Duodenal mucosa (tissue), 2 donors: ENCODE data around the gene RIC8B.

Source experiments
- H3K27ac ChIP-seq: one replicate; pipeline ENCODE4 v1.7.0; 2013; ENCODE audit warnings: low read depth, low read length
- H3K27me3 ChIP-seq, 2 donors: one replicate each; pipeline ENCODE4 v1.7.0; 2013; ENCODE audit warnings: low read length in 2 of 2, control low read depth in 1 of 2; ENCODE audit not compliant: insufficient read depth in 2 of 2, control insufficient read depth in 1 of 2
- H3K36me3 ChIP-seq, 2 donors: one replicate each; pipeline ENCODE4 v1.7.0; 2013; ENCODE audit warnings: low read length in 2 of 2, control low read depth in 1 of 2; ENCODE audit not compliant: insufficient read depth in 2 of 2, control insufficient read depth in 1 of 2
- H3K4me1 ChIP-seq, 2 donors: one replicate each; pipeline ENCODE4 v1.7.0; 2013; ENCODE audit warnings: low read length in 2 of 2, control low read depth in 1 of 2; ENCODE audit not compliant: insufficient read depth in 2 of 2, control insufficient read depth in 1 of 2
- H3K4me3 ChIP-seq, 2 donors: one replicate each; pipeline ENCODE4 v1.7.0; 2013; ENCODE audit warnings: low read length in 2 of 2, low read depth in 1 of 2
- H3K9ac ChIP-seq, 2 donors: one replicate each; pipeline ENCODE4 v1.7.0; 2013; ENCODE audit warnings: low read length in 2 of 2, low read depth in 1 of 2
- H3K9me3 ChIP-seq, 2 donors: one replicate each; pipeline ENCODE4 v1.7.0; 2013; ENCODE audit warnings: low read length in 2 of 2, control low read depth in 1 of 2; ENCODE audit not compliant: control insufficient read depth in 1 of 2

The RIC8B gene

GRCh38 chr12:106758349-106759110 lies 16.0 kb upstream of the RIC8B start:
- Histone ChIP-seq H3K9ac (no peak overlapping the region), H3K4me1 (peaks cover 21 to 30% of the 10 kb centered on the region in 2 donors), H3K27me3 (no peaks in the 10 kb centered on the region), H3K9me3 (no peaks in the 10 kb centered on the region), H3K4me3 (no peak overlapping the region), H3K27ac (no peak overlapping the region), H3K36me3 (no peaks in the 10 kb centered on the region)

- Histone ChIP-seq H3K9me3 (no peaks in the 10 kb centered on the region), H3K36me3 (no peaks in the 10 kb centered on the region), H3K4me3 (no peak overlapping the region), H3K27ac (no peak overlapping the region), H3K4me1 (peaks cover 21 to 23% of the 10 kb centered on the region in 2 donors), H3K27me3 (no peaks in the 10 kb centered on the region), H3K9ac (peak overlapping the region in 1 of 2 donors; percentile 4)
These were observed 14.8 kb upstream of the RIC8B start for GRCh38 chr12:106759526-106760183.

- Histone ChIP-seq H3K27me3 (no peaks in the 10 kb centered on the region), H3K9ac (peak overlapping the region in 1 of 2 donors; percentile 4), H3K27ac (no peak overlapping the region), H3K36me3 (no peaks in the 10 kb centered on the region), H3K9me3 (no peaks in the 10 kb centered on the region), H3K4me3 (no peak overlapping the region), H3K4me1 (peaks cover 21 to 23% of the 10 kb centered on the region in 2 donors)
These were observed 14.3 kb upstream of the RIC8B start for GRCh38 chr12:106760184-106760531.

- H3K4me3 ChIP-seq = no peak overlapping the region
- no peak overlapping the region for H3K27ac ChIP-seq
- no peaks in the 10 kb centered on the region for H3K36me3 ChIP-seq
- no peaks in the 10 kb centered on the region for H3K9me3 ChIP-seq
- H3K9ac ChIP-seq = no peak overlapping the region
- peaks cover 7 to 10% of the 10 kb centered on the region in 2 donors for H3K4me1 ChIP-seq
- H3K27me3 ChIP-seq = peaks cover 0 to 4% of the 10 kb centered on the region in 2 donors
These were observed 10.3 kb upstream of the RIC8B start for GRCh38 chr12:106764220-106764619.

GRCh38 chr12:106764738-106765137 lies 9.7 kb upstream of the RIC8B start:
- H3K9ac ChIP-seq = no peak overlapping the region
- no peak overlapping the region for H3K4me3 ChIP-seq
- H3K9me3 ChIP-seq = no peaks in the 10 kb centered on the region
- H3K36me3 ChIP-seq = no peaks in the 10 kb centered on the region
- H3K27ac ChIP-seq = no peak overlapping the region
- peaks cover 2 to 6% of the 10 kb centered on the region in 2 donors for H3K4me1 ChIP-seq
- peaks cover 0 to 4% of the 10 kb centered on the region in 2 donors for H3K27me3 ChIP-seq

- H3K9ac ChIP-seq = no peak overlapping the region
- peaks cover 3 to 6% of the 10 kb centered on the region in 2 donors for H3K4me1 ChIP-seq
- H3K27me3 ChIP-seq = peaks cover 0 to 4% of the 10 kb centered on the region in 2 donors
- no peak overlapping the region for H3K27ac ChIP-seq
- no peak overlapping the region for H3K4me3 ChIP-seq
- H3K36me3 ChIP-seq = no peaks in the 10 kb centered on the region
- H3K9me3 ChIP-seq = no peaks in the 10 kb centered on the region
These were observed 8.1 kb upstream of the RIC8B start for GRCh38 chr12:106766393-106766826.

GRCh38 chr12:106767206-106767605 lies 7.3 kb upstream of the RIC8B start:
- Histone ChIP-seq H3K27me3 (peaks cover 0 to 4% of the 10 kb centered on the region in 2 donors), H3K36me3 (no peaks in the 10 kb centered on the region), H3K4me1 (peaks cover 10 to 14% of the 10 kb centered on the region in 2 donors), H3K27ac (no peak overlapping the region), H3K4me3 (no peak overlapping the region), H3K9ac (no peak overlapping the region), H3K9me3 (no peaks in the 10 kb centered on the region)

GRCh38 chr12:106767954-106768822 lies 6.3 kb upstream of the RIC8B start:
- peaks cover 0 to 4% of the 10 kb centered on the region in 2 donors for H3K27me3 ChIP-seq
- no peaks in the 10 kb centered on the region for H3K36me3 ChIP-seq
- H3K4me3 ChIP-seq = no peak overlapping the region
- H3K9ac ChIP-seq = no peak overlapping the region
- H3K9me3 ChIP-seq = no peaks in the 10 kb centered on the region
- peaks cover 13 to 17% of the 10 kb centered on the region in 2 donors for H3K4me1 ChIP-seq
- no peak overlapping the region for H3K27ac ChIP-seq

GRCh38 chr12:106769078-106769477 lies 5.4 kb upstream of the RIC8B start:
- Histone ChIP-seq H3K9ac (no peak overlapping the region), H3K4me1 (peaks cover 17 to 21% of the 10 kb centered on the region in 2 donors), H3K36me3 (no peaks in the 10 kb centered on the region), H3K4me3 (no peak overlapping the region), H3K27me3 (peaks cover 0 to 4% of the 10 kb centered on the region in 2 donors), H3K27ac (no peak overlapping the region), H3K9me3 (no peaks in the 10 kb centered on the region)

GRCh38 chr12:106769546-106769945 lies 4.9 kb upstream of the RIC8B start:
- Histone ChIP-seq H3K36me3 (no peaks in the 10 kb centered on the region), H3K9me3 (no peaks in the 10 kb centered on the region), H3K27me3 (peaks cover 0 to 4% of the 10 kb centered on the region in 2 donors), H3K27ac (no peak overlapping the region), H3K4me1 (peaks cover 17 to 21% of the 10 kb centered on the region in 2 donors), H3K4me3 (no peak overlapping the region), H3K9ac (no peak overlapping the region)
